ENCODE results near the gene SORL1. TPM values are rescaled to one million over a fixed set of nuclear protein-coding genes. Genes with fewer than 3 reads are reported as not detected.

Gene SORL1
- total and polyA plus RNA-seq, 9 of the 15 experiments (the other 6 are each of a cell fraction or from before 2014, with no cell fraction given) = 0.01 to 0.66 TPM; not detected in 7

GRCh38 chr11:121655537-121656327 is 203.6 kb downstream of the SORL1 start (continued):
- TF ChIP-seq ZBTB40 (IDR thresholded peaks at IDR 0.05) = 0 out of 2 replicates have a peak, but pooled peaks have one; percentile 27
- no peak for TF ChIP-seq ZBTB40 (CRISPR knock-in tag; IDR thresholded peaks at IDR 0.05)
- TF ChIP-seq WHSC1 (IDR thresholded peaks at IDR 0.05; ENCODE audit: low read length) = no peak
- no peak for TF ChIP-seq MBD2 (IDR thresholded peaks at IDR 0.05; ENCODE audit: borderline replicate concordance, low read depth)
- TF ChIP-seq ZNF507 (tag; conservative IDR thresholded peaks at IDR 0.05) = no peak
- no peak for TF ChIP-seq CBX2 (IDR thresholded peaks at IDR 0.05; ENCODE audit: insufficient read depth, low read length, poor library complexity, severe bottlenecking)
- no peak for TF ChIP-seq E4F1 (CRISPR knock-in tag; IDR thresholded peaks at IDR 0.05; ENCODE audit: borderline replicate concordance)
- no peak for TF ChIP-seq ZNF280A (IDR thresholded peaks at IDR 0.05; ENCODE audit: low read depth, partially characterized antibody)
- peak; percentile 43; the same call in 1 of the 2 replicates for TF ChIP-seq RAD51 (IDR thresholded peaks at IDR 0.05; ENCODE audit: borderline replicate concordance, low read depth)
- TF ChIP-seq NRF1 (conservative IDR thresholded peaks at IDR 0.05 in 1 of 2, IDR thresholded peaks at IDR 0.05 in 1 of 2) = peak; percentile 68 to 71
- TF ChIP-seq HDAC8 (tag; IDR thresholded peaks at IDR 0.05) = no peak
- no peak for TF ChIP-seq POLR2A (conservative IDR thresholded peaks at IDR 0.05)
- TF ChIP-seq RBM39 (optimal IDR thresholded peaks at IDR 0.05; ENCODE audit: low read depth, low read length) = no peak
